Ecto neural progenitor cell (in vitro differentiated cells): ENCODE results near the gene EEF2K.
"Not testable (repeated sequence)": the region's sequence is repeated elsewhere in the genome, so short reads cannot be mapped to it uniquely, and the experiment has no call there.

Source experiments
- DNase-seq: peaks from one replicate; pipeline ENCODE4 v3.0.0-alpha.2; 2018; ENCODE audit warnings: low spot score

The EEF2K gene

DNA sequence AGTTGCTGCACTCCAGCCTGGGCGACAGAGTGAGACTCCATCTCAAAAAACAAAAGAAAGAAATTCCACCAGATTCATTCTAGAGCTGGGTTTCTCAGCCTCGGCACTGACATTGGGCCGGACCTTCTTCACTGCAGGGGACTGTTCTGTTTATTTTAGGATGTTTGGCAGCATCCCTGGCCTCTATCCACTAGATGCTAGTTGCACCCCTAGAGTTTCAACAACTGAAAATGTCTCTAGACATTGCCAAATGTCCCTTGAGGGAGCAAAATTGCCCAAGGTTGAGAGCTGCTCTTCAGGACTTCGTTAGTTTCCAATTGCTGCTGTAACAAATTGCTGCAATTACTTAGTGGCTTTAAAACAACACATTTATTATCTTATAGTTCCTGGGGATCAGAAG, 7.2 kb downstream of the EEF2K start:
- no peak for DNase-seq

GRCh38 chr16:22213801-22214200, 7.7 kb downstream of the EEF2K start:
- no peak for DNase-seq

DNA sequence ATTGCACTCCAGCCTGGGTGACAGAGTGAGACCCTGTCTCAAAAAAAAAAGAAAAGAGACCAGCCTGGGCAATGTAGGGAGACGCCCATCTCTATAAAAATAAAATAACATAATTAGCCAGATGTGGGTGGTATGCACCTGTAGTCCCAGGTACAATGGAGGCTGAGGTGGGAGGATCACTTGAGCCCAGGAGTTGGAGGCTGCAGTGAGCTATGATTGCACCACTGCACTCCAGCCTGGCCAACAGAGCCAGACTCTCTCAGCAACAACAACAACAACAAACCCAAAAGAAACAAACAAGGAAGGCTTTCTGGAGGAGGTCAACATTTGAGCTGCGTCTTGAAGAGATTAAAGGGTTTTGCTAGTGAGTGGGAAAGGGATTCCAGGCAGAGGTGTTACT, 8.3 kb downstream of the EEF2K start:
- DNase-seq, result no peak

DNA sequence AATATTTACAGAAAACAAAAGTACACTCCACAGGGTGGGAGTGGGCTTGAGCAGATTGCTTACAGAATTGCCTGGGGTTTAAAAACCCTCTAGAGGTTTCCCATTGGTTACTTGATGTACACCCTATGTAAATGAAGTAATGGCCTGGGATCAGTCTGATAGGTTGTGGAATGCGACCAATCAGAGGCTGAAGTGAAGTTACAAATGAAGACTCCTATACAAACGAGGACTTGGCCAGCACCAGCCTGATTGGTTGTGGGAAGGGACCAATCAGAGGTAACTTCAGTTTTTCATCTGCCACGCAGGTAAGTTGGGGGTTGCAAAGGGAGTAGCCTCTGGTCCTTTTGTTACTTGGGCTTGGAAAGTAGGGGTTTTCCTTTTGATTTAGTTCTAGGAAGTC, 8.8 kb downstream of the EEF2K start:
- no peak for DNase-seq

GRCh38 chr16:22216191-22216831, 10.2 kb downstream of the EEF2K start:
- DNase-seq, result no peak

DNA sequence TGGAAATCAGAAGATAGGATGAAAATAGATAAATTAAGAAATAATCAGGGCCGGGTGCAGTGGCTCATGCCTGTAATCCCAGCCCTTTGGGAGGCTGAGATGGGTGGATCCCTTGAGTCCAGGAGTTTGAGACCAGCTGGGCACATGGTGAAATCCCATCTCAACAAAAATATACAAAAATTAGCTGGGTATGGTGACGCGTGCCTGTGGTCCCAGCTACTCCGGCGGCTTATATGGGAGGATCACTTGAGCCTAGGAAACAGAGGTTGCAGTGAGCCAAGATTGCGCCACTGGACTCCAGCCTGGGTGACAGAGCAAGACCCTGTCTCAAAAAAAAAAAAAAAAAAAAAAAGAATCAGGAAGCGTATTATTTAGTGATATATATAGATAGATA, 10.8 kb downstream of the EEF2K start:
- DNase-seq, result not testable (repeated sequence)

DNA sequence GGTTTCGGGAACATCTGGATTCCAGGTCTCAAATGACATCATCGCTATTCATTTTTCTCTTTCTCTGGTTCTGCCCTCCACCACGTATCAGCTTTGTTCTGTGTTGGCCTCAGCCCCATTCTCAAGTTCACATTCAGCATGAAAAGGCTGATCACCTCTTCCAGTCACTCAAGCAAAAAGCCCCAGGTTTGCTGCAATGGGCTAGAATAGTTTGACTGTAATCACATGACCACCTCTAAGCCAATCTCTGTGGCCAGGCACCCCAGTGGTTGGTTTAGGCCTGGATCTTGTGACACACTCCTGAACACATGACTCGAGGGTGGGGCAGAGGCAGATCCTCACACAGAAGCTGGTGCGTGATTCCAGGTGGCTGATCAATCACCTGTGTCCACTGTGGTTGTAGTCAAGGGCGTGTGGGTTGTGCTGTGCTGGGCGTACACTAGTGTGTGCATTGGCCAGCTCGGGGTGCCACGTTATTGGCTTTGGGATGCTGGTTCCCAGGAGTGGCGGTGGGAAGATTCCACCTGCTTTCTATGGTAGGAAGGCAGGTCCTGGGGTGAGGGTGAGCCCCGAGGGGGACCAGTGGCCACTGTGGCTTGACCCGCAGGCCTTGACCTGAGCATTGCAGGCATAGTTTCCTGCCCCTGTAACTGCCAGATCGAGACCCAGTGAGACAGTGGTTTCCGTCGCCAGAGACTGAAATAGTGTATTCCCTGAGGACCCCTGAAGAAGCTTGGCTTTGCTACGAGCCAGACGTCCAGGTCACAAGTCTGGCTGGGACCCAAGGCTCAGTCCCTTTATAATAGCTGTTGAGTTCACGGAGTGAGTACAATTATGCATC, 12.0 kb downstream of the EEF2K start:
- no peak for DNase-seq

GRCh38 chr16:22219389-22220068, 13.5 kb downstream of the EEF2K start:
- no peak for DNase-seq

DNA sequence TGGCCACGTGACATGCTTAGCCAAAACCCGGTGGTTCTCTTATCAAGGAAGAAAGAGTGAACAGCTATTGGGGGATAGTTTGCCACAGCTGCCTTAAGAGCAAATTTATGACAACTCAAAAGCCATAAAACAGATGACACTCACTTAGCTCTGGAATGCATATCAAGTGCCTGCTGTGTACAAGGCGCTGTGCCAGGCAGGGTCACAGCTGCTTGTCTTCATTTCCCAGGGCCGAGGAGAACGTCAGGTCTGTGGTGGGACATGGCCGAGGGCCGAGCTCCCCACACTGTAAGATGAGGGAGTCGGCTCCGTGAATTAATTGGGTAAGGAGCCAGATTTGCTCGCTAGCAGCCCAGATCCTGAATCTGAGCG, 14.0 kb downstream of the EEF2K start:
- DNase-seq, result no peak

DNA sequence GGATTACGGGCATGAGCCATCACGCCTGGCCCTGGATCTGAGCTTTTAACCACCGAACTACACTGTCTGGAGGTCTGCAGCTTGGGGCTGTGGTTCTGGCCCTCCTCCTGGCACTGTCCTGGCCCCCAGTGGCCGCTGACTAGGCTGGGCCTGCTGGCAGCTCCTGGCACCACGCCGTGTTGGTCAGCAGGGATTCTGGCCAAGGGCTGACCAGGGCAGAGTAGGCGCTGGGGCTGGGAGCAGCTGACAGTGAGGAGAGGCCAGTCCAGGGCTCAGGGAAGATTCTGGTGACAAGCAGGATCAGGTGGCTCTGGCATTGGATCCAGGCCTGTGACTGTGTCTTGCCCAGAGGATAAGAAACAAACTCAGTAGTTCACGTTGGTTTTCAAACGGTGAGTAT, 14.6 kb downstream of the EEF2K start:
- no peak for DNase-seq

DNA sequence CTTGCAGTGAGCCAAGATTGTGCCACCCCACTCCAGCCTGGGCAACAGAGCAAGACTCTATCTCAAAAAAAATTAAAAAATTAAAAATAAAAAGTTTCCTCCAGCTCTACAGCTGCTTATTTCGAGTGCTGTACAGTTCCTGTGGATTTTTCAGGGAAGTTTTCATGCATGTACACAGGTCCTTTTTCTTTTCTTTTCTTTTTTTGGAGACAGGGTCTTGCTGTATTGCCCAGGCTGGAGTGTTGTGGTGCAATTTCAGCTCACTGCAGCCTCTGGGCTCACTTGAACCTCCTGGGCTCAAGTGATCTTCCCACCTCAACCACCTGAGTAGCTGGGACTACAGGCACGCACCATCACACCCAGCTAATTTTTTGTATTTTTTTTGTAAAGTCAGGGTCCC, 15.9 kb downstream of the EEF2K start:
- DNase-seq, result no peak

GRCh38 chr16:22222998-22223397, 16.9 kb downstream of the EEF2K start:
- DNase-seq, result no peak

- DNase-seq, result no peak
These were observed 19.0 kb downstream of the EEF2K start for GRCh38 chr16:22225060-22225459.

- DNase-seq, result no peak
These were observed 23.8 kb downstream of the EEF2K start for GRCh38 chr16:22229889-22230288.

DNA sequence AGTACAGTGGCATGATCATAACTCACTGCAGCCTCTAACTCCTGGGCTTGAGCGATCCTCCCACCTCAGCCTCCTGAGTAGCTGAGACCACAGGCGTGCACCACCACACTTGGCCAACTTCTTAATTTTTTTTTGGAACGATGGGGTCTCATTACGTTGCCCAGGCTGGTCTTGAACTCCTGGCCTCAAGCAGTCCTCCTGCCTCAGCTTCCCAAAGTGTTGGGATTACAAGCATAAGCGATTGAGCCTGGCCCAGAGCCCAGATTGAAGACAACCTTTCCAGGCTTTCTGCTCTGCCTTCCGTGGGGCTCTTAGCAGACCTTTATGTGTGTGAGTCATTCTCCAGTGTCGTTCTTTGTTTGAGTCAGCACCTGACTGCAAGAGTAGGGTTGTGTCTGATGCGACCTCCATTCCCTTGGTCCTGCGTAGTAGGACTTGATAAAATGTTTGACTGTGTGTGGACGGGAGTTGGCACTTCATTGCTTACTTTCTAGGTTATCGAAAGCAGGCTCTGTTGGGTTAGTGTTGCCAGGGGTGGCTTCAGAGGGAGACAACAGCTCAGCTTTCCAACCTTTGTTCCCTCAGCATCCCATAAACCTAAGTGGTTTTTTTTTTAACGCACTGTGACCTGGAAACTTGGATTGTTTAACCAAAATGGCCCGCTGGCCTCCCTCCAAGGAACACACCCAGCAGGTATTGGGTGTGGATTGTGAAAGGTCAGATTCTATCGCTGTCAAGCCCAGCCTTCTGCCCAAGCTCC, 26.4 kb downstream of the EEF2K start:
- no peak for DNase-seq

DNA sequence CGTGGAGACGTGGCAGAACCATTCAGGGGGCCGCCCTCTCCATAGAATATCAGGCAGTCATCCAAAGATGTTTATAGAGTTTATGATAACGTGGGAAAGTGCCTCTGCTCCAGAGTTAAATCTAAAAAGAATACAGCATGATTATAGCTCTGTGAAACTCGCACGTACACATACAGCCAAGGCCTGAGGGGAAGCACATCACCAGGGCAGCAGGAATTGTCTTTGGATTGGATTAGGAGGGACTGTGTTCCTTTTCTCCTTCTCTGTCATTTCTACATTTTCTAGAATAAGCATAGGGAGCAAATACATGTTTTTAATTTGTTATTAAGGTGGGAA, 26.9 kb downstream of the EEF2K start:
- no peak for DNase-seq

- DNase-seq, result no peak
These were observed 30.0 kb downstream of the EEF2K start for GRCh38 chr16:22235839-22236745.

GRCh38 chr16:22239131-22239805, 33.2 kb downstream of the EEF2K start:
- no peak for DNase-seq

- DNase-seq, result no peak
These were observed 34.1 kb downstream of the EEF2K start for GRCh38 chr16:22240023-22240710.

- DNase-seq, result no peak
These were observed 44.4 kb downstream of the EEF2K start for GRCh38 chr16:22250522-22250921.
